Natural killer cell (primary cell): ENCODE measurements around the gene RTN4R. TPM values are rescaled to one million over a fixed set of nuclear protein-coding genes. Genes with fewer than 3 reads are reported as not detected.

Experiments used
- ATAC-seq, 3 donors: fragments of 150-1000 bp in 2 of 3; fragments of 200-7000 bp in 1 of 3; cut with Tn5 transposase; 1 replicate in 1 of 3; 2 replicates in 2 of 3; pipeline ENCODE4 v1.10.0; 2021; ENCODE audit warnings: mild to moderate bottlenecking in 2 of 3, moderate library complexity in 2 of 3
- DNase-seq, 2 donors: peaks; one replicate each; pipeline versions ENCODE4 v3.0.0 to v3.0.0-alpha.2; 2013 to 2021; ENCODE audit warnings: mixed read lengths in 1 of 2
- H3K27ac ChIP-seq: one replicate; pipeline ENCODE4 v1.5.1; 2013; ENCODE audit warnings: mild to moderate bottlenecking, low read length
- H3K27me3 ChIP-seq: one replicate; pipeline ENCODE4 v1.6.1; 2013; ENCODE audit warnings: low read length; ENCODE audit not compliant: control insufficient read depth, insufficient read depth
- H3K36me3 ChIP-seq: one replicate; pipeline ENCODE4 v1.6.1; 2013; ENCODE audit warnings: low read length; ENCODE audit not compliant: control insufficient read depth, insufficient read depth
- H3K4me1 ChIP-seq: one replicate; pipeline ENCODE4 v1.6.1; 2013; ENCODE audit warnings: low read length; ENCODE audit not compliant: control insufficient read depth, insufficient read depth
- H3K4me3 ChIP-seq: one replicate; pipeline ENCODE4 v1.5.1; 2013; ENCODE audit warnings: low read length
- H3K9me3 ChIP-seq: one replicate; pipeline ENCODE4 v1.6.1; 2013; ENCODE audit warnings: low read length; ENCODE audit not compliant: control insufficient read depth, insufficient read depth
- H3K27ac Mint-ChIP-seq, 2 donors: one replicate each; pipeline ENCODE4 v1.8.0; 2022; ENCODE audit warnings: mild to moderate bottlenecking in 2 of 2, mixed read lengths in 2 of 2, moderate library complexity in 1 of 2
- H3K27me3 Mint-ChIP-seq, 2 donors: one replicate each; pipeline ENCODE4 v1.8.0; 2022; ENCODE audit warnings: low read depth in 2 of 2, mixed read lengths in 2 of 2
- H3K36me3 Mint-ChIP-seq: one replicate; pipeline ENCODE4 v1.8.0; 2022; ENCODE audit warnings: mixed read lengths
- H3K4me1 Mint-ChIP-seq, 2 donors: one replicate each; pipeline ENCODE4 v1.8.0; 2022; ENCODE audit warnings: mixed read lengths in 2 of 2
- H3K4me3 Mint-ChIP-seq: one replicate; pipeline ENCODE4 v1.8.0; 2022; ENCODE audit warnings: mild to moderate bottlenecking, moderate library complexity, mixed read lengths
- H3K9me3 Mint-ChIP-seq, 2 donors: one replicate each; pipeline ENCODE4 v1.8.0; 2022; ENCODE audit warnings: mixed read lengths in 2 of 2
- WGBS: methylation state at CpG from one replicate; pipeline ENCODE4 v1.1.7; 2013; ENCODE audit warnings: missing lambda C conversion rate; ENCODE audit not compliant: insufficient coverage; 5-methylcytosine and 5-hydroxymethylcytosine counted together
- intact Hi-C: fragments of 100-400 bp; cut with micrococcal nuclease; formaldehyde crosslinking; loops from one replicate; pipeline ENCODE4 v1.14.2; 2022
- total RNA-seq, 4 donors: library from RNA; stranded (reverse); fragments of 120-200 nt in 1 of 4; gene quantifications; one replicate each; pipeline versions ENCODE4 v1.2.3 to v1.2.4, GENCODE V29; 2013 to 2022
- TF ChIP-seq, protein P1 (sequence below): fragments of 200-600 bp; IDR thresholded peaks from one replicate; pipeline ENCODE4 v1.8.0; 2022; ENCODE audit warnings: antibody characterized with exemption

Gene RTN4R
- total RNA-seq, 3 donors from 2014 or later (not counting 1 experiment from before 2014, with no cell fraction given): 1.2 to 2.9 (median 1.6) TPM

DNA sequence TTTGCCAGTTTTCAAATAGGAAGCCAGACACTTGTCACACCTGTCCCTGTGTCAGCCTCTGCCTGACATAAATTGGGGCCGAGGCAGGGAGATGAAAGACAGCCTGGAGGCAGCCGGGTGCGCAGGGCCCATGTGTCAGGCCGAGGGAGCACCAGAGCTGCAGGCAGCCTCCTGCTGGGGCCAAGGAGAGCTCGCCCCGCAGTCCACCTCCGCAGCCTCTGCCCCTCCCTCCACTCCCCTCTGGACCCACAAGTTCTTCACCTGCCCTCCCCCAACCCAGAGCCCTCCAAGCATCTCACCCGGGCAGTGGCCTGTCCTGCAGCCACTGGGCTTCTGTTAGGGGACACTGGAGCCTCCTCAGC, 8.8 kb downstream of the RTN4R start:
- Histone ChIP-seq H3K27ac (no peak overlapping the region), H3K4me3 (no peak overlapping the region), H3K4me1 (no peaks in the 10 kb centered on the region), H3K9me3 (no peaks in the 10 kb centered on the region), H3K36me3 (no peaks in the 10 kb centered on the region), H3K27me3 (no peaks in the 10 kb centered on the region)
- intact Hi-C loops: no loop called here
- Mint-ChIP-seq H3K4me3 (no peak overlapping the region), H3K9me3 (no peaks in the 10 kb centered on the region), H3K36me3 (no peaks in the 10 kb centered on the region), H3K27ac (no peak overlapping the region), H3K27me3 (no peaks in the 10 kb centered on the region), H3K4me1 (peaks cover 0 to 6% of the 10 kb centered on the region in 2 donors)
- TF ChIP-seq, protein P1, sequence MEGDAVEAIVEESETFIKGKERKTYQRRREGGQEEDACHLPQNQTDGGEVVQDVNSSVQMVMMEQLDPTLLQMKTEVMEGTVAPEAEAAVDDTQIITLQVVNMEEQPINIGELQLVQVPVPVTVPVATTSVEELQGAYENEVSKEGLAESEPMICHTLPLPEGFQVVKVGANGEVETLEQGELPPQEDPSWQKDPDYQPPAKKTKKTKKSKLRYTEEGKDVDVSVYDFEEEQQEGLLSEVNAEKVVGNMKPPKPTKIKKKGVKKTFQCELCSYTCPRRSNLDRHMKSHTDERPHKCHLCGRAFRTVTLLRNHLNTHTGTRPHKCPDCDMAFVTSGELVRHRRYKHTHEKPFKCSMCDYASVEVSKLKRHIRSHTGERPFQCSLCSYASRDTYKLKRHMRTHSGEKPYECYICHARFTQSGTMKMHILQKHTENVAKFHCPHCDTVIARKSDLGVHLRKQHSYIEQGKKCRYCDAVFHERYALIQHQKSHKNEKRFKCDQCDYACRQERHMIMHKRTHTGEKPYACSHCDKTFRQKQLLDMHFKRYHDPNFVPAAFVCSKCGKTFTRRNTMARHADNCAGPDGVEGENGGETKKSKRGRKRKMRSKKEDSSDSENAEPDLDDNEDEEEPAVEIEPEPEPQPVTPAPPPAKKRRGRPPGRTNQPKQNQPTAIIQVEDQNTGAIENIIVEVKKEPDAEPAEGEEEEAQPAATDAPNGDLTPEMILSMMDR: no peak
- 89% methylated on average over 8 of the region's 8 CpGs for WGBS
- DNase-seq: no peak
- ATAC-seq: no peak

DNA sequence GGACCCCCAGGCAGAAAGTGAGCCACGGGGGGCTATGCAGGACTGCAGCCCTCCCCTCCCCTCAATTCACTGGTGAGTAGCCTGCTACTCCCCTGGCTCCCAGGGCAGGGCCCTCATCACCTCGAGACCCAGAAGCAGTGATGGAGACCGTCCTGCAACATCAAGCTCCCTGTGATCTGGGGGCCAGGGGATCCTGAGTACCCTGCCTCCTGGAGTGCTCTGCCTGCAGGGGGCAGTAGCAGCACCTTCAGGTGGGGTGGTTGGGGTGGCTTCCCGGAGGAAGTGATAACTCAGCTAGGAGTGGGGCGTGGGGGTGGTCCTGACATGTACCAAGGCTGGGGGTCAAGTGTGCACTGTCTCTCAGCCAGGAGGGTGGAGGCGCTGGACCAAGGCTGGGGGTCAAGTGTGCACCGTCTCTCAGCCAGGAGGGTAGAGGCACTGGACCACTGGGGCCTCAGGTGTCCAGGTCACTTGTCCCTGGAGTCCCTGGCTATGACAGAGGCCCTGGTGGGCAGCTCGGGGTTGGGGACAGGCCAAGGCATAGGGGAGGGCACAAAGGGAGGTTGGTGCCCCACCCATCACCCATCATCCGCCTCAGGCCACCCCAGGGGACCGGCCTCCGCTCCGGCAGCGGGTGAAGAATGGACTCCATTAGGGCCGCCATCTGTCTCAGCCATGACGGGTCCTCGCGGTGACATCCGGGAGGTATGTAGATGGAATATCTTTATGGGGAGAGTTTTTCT, 9.4 kb downstream of the RTN4R start:
- DNase-seq (peak in 1 of 2 donors; percentile 51), ATAC-seq (no peak)
- Mint-ChIP-seq H3K27me3 (no peaks in the 10 kb centered on the region), H3K9me3 (no peaks in the 10 kb centered on the region), H3K36me3 (no peaks in the 10 kb centered on the region), H3K4me3 (no peak overlapping the region), H3K4me1 (peaks cover 0 to 6% of the 10 kb centered on the region in 2 donors), H3K27ac (no peak overlapping the region)
- H3K36me3 ChIP-seq: no peaks in the 10 kb centered on the region
- H3K4me1 ChIP-seq: no peaks in the 10 kb centered on the region
- no peaks in the 10 kb centered on the region for H3K27me3 ChIP-seq
- H3K4me3 ChIP-seq: no peak overlapping the region
- TF ChIP-seq, protein P1: no peak
- H3K27ac ChIP-seq: no peak overlapping the region
- no peaks in the 10 kb centered on the region for H3K9me3 ChIP-seq
- intact Hi-C loops: no loop called here
- 92% methylated on average over 18 of the region's 18 CpGs for WGBS

DNA sequence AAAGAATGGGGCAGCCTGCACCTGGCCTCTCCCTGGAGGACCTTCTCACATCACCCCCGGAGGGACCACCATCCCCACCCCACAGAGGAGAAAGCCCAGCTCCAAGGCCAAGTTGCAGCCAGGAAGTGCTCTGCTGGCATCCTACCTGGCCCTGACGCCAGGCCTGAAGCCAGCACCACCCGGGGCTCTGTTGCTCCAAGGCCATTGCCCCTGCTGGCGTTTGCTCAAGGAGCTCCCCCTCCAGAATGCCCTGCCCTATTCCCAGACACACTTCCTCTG, 10.2 kb downstream of the RTN4R start:
- Histone ChIP-seq H3K4me1 (no peaks in the 10 kb centered on the region), H3K36me3 (no peaks in the 10 kb centered on the region), H3K27me3 (no peaks in the 10 kb centered on the region), H3K9me3 (no peaks in the 10 kb centered on the region), H3K27ac (no peak overlapping the region), H3K4me3 (no peak overlapping the region)
- Mint-ChIP-seq H3K4me3 (no peak overlapping the region), H3K27me3 (no peaks in the 10 kb centered on the region), H3K27ac (no peak overlapping the region), H3K36me3 (no peaks in the 10 kb centered on the region), H3K4me1 (peaks cover 0 to 6% of the 10 kb centered on the region in 2 donors), H3K9me3 (no peaks in the 10 kb centered on the region)
- WGBS: 90% methylated on average over 4 of the region's 4 CpGs
- ATAC-seq (no peak), DNase-seq (no peak)
- intact Hi-C loops: no loop called here
- TF ChIP-seq, protein P1: no peak
